GM21526 (cell line): ENCODE measurements around the gene OR51A4.
"Not testable (repeated sequence)": the region's sequence is repeated elsewhere in the genome, so short reads cannot be mapped to it uniquely, and the experiment has no call there.

Experiments
- ATAC-seq: cut with Tn5 transposase; IDR thresholded peaks from one replicate; pipeline ENCODE4 v1.9.1; 2021; ENCODE audit warnings: moderate library complexity; ENCODE audit not compliant: unreplicated experiment, low FRiP score

The OR51A4 gene

GRCh38 chr11:4947505-4947904 is at the start of gene OR51A4:
TSS of gene OR51A4 (minus strand) at chr11:4947605. CDS start at chr11:4947100, 505 bp downstream.
- ATAC-seq = no peak

GRCh38 chr11:4994551-4994950 is 47.1 kb upstream of the OR51A4 start, which contains the start of gene OR51L1:
TSS of gene OR51L1 (plus strand) at chr11:4994851. CDS start at chr11:4998983, 4,132 bp downstream.
- ATAC-seq = no peak

GRCh38 chr11:4991060-4991459 is 43.7 kb upstream of the OR51A4 start:
- no peak for ATAC-seq

- no peak for ATAC-seq
Measured at GRCh38 chr11:4983841-4984240, 36.4 kb upstream of the OR51A4 start.

GRCh38 chr11:4982678-4983077 is 35.3 kb upstream of the OR51A4 start:
- no peak for ATAC-seq

GRCh38 chr11:4979036-4979435 is 31.6 kb upstream of the OR51A4 start:
- no peak for ATAC-seq

- ATAC-seq = no peak
Measured at GRCh38 chr11:4975436-4975835, 28.0 kb upstream of the OR51A4 start.

- no peak for ATAC-seq
Measured at GRCh38 chr11:4962816-4963215, 15.4 kb upstream of the OR51A4 start.

- ATAC-seq = no peak
Measured at GRCh38 chr11:4960877-4961276, 13.5 kb upstream of the OR51A4 start.

- ATAC-seq = no peak
Measured at GRCh38 chr11:4957396-4957795, 10.0 kb upstream of the OR51A4 start.

- ATAC-seq = not testable (repeated sequence)
Measured at GRCh38 chr11:4955613-4956012, 8.2 kb upstream of the OR51A4 start, which contains the start of gene OR51A2. TSS of gene OR51A2 (minus strand) at chr11:4955713. CDS start at chr11:4955713, 0 bp downstream.

- no peak for ATAC-seq
Measured at GRCh38 chr11:4936745-4937144, 10.7 kb downstream of the OR51A4 start.

GRCh38 chr11:4932751-4933150 is 14.7 kb downstream of the OR51A4 start:
- ATAC-seq = no peak

- ATAC-seq = no peak
Measured at GRCh38 chr11:4926608-4927007, 20.8 kb downstream of the OR51A4 start.

GRCh38 chr11:4924239-4924638 is 23.2 kb downstream of the OR51A4 start, which contains the start of gene OR51G1:
TSS of gene OR51G1 (minus strand) at chr11:4924339. CDS start at chr11:4924339, 0 bp downstream.
- ATAC-seq = no peak

- no peak for ATAC-seq
Measured at GRCh38 chr11:4922304-4922703, 25.1 kb downstream of the OR51A4 start.

- ATAC-seq = no peak
Measured at GRCh38 chr11:4921796-4922195, 25.6 kb downstream of the OR51A4 start.

GRCh38 chr11:4919250-4919649 is 28.2 kb downstream of the OR51A4 start, which contains the start of gene OR51G2:
TSS of gene OR51G2 (minus strand) at chr11:4919350. CDS start at chr11:4915663, 3,687 bp downstream.
- ATAC-seq = no peak

- no peak for ATAC-seq
Measured at GRCh38 chr11:4916581-4916980, 30.8 kb downstream of the OR51A4 start.

- no peak for ATAC-seq
Measured at GRCh38 chr11:4903484-4903883, 43.9 kb downstream of the OR51A4 start, which contains the start of gene OR51A7. TSS of gene OR51A7 (plus strand) at chr11:4903783. CDS start at chr11:4907370, 3,587 bp downstream.
